Hippocampal formation (tissue), 2 donors: ENCODE measurements around the gene IL11.

Experiments
- DNase-seq, 2 donors: peaks; one replicate each; lab custom pipeline; 2025; lab: John Stamatoyannopoulos, UW

The IL11 gene

DNA sequence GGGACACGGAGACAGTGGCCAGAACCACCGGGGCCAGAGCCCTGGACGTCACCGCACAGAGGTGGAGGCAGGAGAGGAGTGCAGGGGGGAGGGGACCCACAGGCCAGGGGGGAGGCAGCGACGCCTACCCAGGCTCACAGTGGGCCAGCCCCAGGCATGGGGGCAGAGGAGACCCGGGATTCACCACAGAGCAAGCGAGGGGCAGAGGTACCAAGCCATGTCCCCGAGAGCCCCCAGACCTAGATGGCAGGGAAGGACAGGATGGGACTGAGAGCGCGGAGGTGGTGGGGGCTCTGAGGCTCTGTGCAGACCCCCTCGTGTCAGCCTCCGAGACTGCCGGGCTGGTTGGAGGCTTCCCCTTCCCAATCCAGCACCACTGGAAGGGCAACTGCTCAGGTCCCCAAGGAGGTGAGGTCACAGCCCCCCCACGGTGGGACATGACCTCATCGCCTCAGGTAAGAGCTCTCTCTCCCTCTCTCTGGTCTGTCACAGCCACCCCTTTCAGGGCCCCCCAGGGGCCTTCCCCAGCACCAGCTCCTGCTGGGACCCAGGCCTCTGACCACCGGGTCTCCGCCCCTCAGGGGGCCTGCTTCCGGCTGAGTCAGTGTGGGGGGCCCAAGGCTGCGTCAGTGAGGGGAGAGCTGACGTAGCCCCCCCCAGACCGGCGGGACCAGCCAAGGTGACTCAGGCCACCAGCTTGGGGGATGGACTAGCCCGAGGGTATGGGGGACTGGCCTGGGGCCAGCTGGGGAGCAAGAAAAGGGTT is 2.2 kb upstream of the IL11 start:
- DNase-seq: no peak

DNA sequence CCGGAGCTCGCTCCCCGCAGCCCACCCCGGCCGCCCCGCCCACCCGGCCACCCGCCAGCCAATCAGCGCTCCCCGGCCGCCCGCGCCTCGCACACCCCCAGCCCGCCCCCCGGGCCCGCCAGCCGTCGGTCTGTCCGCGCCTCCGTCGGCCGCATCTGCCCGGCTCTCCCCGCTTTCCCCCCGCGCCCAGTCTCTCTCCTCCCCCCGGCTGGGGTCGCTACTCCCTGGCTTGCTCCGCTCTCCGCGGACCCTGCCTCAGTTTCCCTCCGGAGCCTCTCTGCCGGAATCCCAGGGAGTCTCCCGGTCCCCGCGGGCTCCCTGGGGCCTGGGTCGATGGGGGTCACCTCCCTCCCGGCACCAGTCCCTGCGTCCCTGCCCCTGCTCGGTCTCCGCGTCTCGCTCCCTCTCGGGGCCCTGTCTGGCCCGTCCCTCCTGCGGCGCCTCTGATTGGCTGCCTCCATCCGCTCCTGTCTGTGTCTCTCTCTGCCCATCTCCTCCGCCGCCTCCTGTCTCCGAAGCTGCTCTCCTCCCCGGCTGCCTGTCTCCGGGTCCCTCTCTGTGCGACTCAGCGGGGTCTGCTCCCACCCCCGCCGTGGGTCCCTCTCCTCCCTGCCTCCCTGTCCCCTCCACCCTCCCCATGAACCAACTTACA is 484 bp downstream of the IL11 start:
- no peak for DNase-seq

DNA sequence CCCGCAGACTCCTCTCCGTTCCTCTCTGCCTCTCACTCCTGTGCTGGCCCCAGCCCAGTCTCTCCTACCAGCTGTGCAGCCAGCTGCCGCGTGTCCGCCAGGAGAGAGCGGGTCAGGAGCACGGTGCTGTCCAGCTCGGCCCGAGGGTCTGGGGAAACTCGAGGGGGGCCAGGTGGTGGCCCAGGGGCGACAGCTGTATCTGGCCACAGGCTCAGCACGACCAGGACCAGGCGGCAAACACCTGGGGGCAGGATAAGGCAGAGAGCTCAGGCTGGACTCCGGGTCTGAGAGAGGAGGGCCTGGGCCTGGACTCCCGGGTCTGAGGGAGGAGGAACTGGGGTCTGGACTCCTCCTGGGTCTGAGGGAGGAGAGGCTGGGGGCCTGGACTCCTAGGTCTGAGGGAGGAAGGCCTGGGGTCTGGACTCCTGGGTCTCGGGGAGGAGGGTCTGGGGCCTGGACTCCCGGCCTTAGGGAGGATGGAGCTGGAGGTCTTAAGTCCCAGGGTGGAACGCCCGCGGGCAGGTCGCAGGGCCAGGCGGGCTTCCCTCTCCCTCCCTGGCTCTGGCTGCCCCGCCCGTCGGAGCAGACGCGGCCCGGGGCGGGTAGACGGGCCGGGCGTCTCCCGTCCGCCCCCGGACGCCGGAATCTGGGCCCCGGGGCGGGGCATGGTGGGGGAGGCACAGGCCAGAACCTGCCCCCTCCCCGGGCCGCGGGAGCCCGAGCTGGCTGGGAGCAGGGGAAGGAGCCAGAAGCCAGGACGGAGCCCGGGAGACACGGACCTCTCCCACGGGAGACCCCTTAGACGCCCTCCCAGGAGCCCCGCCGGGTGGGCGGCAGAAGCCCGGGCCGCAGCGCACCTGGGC is 1.3 kb downstream of the IL11 start:
- DNase-seq: no peak

DNA sequence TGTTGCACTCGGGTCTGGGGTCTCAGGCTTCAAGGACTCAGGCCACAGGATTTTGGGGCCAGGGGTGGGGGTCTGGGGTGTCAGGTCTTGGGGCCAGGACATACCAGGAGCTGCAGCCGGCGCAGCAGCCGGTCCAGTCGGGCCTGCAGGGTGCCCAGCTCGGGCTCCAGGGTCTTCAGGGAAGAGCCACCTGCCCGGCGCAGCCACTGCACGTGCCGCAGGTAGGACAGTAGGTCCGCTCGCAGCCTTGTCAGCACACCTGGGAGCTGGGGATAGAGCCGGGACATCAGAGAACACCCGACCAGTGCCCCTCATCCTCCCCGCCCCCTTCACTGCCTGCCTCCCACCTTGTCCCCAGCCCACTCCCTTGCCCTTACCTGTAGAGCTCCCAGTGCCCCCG is 2.2 kb downstream of the IL11 start:
- no peak for DNase-seq

DNA sequence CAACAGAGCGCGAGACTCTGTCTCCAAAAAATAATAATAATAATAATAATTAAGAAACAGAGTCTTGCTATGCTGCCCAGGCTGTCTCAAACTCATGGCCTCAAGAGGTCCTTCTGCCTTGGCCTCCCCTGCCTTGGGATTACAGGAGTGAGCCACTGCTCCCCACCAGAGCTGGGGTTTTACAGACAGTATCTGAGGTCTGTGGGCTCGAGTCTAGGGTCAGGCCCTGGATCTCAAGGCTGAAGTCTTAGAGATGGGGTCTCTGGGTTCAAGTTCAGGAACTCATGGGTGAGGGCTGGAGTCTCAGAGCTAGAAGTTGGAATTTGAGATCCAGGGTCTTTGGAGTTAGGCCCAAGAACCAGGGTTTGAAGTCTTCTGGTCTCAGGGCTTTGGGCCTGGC is 3.5 kb downstream of the IL11 start:
- DNase-seq: no peak

DNA sequence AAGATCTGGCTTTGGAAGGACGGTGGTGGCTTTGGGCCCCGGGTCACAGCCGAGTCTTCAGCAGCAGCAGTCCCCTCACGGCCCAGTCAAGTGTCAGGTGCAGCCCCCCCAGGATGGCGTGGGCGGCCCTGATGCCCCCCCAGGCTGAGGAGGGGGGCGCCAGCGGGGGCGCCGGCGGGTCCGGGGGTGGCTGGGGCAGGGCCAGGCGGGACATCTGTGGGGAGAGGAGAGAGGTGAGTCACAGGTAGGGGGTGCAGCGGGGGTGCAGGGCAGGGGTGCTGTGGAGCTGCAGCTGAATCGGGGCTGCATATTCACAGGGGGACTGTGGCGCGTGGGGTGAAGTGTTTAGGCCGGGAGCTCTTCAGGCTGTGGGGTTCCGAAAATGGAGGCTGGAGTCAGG is 4.3 kb downstream of the IL11 start:
- no peak for DNase-seq

DNA sequence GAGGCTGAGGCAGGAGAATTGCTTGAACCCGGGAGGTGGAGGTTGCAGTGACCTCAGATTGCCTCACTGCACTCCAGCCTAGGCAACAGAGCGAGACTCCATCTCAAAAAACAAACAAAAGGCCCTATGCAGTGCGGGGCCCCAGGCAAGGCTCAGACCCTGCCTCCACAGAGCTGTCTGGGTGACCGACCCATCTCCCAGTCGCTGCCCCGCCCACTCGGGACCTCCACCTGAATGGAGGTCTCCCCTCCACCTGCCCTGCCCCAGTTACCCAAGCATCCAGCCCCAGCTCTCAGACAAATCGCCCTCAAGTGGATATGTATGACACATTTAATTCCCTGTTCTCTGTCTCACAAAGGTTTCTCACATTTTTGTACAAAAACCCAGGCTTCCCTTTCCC is 5.0 kb downstream of the IL11 start:
- no peak for DNase-seq

DNA sequence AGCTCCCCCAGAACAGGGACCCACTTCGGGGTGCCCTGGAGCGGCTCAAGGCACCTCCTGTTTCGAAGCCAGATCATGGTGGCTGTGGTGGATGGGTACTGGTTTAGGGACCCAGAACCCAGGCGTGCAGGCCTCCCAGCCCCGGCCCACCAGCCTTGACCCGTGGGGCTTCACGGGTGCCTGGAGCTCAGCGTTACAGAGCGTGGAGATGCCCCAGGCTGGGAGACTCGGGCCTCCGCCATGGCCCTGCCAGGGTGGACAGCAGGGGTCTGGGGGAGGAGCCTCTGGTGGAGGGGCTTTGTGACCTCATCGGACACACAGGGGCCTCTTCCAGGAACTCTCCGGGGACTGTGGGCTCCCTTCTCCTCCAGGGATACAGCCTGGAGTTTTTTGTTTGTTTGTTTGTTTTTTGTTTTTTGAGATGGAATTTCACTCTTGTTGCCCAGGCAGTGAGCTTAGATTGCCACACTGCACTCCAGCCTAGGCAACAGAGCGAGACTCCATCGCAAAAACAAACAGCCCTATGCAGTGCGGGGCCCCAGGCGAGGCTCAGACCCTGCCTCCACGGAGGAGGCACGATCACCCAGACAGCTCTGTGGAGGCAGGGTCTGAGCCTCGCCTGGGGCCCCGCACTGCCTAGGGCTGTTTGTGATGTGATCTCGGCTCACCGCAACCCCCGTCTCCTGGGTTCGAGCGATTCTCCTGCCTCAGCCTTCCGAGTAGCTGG is 7.1 kb downstream of the IL11 start, which contains the start of gene GARIN5B:
Gene GARIN5B (minus strand): TSS at position 271 of the 727 bp plus-strand sequence. CDS start 194 bp downstream, at position 77.
- DNase-seq: no peak

DNA sequence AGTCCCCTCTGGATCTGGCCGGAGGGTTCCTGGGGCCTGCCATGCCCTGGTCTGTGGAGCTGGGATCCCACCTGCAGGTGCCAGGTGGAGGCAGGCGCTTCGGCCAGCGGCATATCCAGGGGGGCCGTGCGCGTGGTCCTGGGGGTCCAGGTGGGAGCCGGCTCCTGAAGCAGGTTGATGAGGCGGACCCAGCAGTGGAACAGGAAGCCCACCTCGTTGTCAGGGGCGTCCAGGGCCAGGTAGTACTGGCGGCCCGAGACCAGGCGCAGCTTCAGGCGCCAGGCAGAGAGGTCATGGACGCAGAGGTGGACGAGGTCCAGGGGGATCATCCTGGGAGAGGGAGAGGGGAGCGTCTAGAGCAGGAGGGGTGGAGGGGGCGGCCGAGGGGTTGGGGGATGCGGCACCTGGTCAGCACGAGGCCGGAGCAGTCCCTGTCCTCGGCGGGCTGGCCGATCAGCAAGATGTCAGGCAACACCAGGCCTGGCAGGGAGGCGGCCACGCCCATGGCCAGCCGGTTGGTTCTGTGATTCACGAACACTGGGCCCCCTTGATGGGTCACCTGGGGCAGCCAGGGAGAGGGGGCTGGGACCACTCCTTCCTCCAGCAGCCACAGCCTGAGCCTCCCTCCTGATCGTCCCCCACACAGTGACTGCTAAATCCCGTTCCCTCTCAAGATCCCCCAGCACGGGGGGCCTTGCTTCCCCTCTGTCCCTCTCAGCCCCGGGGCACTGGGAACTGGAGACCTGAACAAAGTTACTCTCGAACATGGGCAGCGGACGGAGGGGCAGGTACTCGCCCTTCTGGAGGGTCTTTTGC is 7.9 kb downstream of the IL11 start:
- DNase-seq: no peak

DNA sequence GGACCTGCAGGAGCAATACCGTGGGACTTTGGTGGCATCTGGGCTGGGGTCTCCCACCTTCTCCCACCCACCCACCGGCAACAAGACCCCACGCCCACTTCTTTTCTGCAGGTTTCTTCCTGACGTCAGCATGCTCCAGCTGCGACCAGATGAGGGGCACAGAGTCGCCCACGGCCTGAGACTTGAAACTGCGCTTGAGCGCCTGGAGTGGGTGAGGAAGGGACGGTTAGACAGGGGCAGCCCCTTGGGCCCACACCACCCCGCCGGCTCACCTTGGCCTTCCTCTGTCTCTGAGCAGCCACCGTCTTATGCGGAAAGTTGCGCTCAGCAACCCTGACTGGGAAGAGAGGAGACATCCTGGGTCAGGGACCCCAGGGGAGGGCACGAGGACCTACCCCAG is 9.4 kb downstream of the IL11 start:
- no peak for DNase-seq

DNA sequence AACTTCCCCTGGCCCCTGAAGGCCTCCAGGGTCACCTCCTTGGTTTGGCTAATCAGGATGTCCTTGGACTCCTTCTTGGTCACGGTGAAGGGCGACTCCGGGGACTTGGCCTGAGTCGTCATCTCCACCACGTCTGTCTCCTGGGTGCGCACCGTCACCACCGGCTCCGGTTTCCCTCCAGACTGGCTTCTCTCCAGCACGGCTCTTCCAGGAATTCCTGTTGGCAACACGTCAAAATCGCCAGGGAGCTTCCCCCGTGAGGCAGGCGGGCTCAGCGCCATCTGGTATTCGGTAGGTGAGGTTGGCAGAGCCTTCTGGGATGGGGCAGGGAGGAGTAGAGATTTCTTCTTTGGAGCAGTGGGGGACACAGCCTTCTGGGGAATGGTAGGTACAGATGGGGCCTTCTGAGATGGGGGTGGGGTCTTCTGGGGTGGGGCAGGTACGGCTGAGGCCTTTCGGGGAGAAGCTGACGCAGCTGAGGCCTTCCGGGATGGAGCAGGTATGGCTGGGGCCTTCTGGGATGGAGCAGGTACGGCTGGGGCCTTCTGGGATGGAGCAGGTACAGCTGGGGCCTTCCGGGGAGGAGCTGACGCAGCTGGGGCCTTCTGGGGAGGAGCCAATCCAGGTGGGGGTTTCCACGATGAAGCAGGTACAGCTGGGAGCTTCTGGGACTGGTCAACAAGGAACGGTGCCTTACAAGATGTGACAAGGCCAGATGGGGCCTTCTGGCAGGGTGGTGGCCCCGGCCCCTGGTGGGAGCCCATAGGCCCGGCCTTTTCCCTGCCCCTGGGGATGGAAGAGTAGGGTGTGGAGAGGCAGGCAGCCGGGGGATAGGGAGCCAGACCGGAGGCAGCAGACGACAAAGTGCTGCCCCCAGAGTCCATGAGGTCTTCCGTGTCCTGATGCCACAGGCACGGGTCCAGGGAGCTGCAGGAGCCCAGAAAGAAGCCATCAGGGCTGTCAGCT is 11.0 kb downstream of the IL11 start:
- no peak for DNase-seq

DNA sequence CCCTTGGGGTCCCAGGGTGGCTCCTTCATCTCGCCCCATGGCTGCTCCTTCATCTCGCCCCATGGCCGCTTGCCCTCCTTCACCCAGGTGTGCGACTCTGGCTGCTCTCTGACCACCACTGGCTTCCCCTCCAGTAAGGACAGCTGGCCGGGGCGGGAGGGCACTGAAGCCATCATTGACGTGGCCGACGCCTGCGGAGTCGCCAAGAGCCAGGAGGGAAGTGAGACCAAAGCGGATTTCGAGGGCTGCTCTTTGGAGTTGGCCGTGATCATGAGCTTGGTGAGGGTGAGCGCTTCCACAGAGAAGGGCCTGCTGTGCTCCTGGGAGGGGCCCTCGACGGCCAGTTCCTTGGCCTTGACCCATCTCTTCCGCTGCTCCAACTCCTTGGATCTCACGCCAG is 11.8 kb downstream of the IL11 start:
- DNase-seq: no peak

DNA sequence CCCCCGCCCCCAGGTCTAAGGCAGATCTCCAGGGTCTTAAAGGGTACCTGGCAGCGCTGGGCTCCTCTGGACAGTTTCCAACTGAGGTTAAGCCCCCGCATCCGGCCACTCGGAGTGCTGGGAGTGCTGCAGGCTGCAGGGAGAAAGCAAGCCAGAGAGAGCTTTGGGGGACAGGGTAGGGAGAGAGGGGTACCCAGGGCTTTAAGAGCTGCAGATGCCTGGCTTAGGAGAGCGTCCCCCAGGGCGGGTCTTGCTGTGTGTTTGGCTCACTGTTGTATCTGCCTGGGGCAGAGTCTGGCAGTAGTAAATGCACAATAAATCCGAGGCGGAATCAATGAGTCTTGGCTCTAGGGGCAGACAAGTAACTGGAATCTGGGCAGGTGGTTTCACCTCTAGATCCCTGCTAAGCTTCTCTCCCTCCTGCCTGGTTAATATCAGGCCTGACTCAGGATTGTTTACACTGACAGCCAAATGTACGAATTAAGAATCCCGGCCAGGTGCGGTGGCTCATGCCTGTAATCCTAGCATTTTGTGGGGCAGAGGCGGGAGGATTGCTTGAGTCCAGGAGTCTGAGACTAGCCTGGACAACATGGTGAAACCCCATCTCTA is 14.9 kb downstream of the IL11 start:
- no peak for DNase-seq

DNA sequence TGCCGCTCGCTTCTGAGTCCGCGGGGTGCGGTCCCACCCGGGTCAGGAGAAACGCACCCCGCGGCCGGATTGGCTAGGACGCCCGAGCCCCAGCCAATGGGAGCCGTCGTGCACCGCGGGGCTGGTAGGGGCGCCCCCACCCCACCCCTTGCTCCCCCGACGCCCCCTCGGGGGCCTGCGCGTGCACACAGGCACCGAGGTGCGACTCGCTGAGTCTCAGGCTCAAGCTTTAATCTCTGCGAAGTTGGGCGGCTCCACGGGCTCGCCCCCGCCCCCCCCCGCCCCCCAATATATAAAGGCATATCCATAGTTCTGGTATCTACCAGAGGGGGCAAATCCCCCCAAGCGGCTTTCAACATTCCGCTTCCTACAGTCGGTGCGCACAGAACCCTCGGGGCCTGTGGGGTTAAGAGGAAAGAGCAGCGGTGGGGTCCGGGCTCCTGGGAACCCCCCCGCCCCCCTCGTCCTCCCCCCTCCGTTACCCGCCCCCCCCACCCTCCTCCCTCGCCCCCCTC is 15.5 kb downstream of the IL11 start, which contains the start of gene COX6B2:
Gene COX6B2 (minus strand): TSS at position 22 of the 515 bp plus-strand sequence. CDS start 198 bp downstream, outside the sequence.
- DNase-seq: no peak

DNA sequence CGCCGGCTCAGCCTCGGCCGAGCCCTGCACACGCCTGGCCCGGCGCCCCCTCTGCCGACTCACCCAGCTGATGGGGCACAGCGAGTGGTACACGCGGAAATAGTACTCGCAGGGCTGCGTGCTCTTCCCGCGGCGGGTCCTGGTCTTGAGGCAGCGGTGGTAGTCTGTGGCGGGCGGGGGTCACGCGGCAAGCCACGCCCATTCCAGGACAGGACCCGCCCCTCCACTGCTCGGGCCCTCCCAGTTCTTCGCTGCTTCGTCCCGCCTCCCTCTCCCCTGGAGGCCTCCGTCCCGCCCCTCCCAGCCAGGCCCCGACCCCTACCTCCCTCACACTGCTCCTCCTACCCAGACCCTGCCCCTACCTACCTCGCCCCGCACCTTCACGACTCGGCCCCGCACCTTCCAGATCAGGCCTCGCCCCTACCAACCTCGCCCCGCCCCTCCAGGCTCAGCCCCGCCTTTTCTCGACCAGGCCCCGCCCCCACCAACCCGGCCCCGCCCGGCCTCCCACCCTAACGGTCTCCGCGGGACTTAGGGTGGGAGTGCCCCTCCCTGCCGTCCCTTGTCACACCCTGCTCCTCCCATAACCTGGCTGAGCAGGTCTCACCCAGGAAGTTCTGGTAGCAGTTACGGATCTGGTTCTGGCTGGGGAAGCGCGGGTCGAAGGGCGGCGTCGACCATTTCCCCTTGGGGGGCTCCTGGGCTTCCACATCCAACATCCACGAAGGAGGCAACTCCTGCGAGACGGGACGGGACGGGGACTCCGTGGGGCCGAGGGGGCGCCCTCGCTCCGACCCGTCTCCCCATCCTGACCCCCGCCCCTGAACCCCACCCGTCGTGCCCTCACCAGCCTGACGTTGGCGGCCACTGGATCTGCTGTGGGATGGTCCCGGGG is 16.2 kb downstream of the IL11 start:
- DNase-seq: no peak

DNA sequence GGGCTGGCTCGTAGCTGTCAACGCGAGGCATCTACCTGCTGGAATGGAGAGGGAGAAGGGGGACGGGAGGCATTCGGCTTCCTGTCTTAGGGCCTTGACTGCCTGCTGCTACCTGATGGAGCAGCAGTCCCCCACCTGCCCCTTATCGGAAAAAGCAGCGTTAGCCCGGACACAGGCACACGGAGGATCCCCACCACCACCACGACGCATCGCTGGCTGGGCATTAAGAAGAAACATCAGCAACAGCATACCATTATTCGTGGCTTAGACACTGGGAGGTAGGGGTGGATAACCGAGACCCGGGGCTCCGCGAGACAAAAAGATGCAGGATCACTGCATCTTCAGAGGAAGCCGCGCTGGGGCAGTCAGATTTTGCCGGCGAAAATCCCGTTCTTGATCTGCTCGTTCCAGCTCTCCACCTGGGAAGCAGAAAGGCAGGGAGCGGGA is 16.9 kb downstream of the IL11 start:
- no peak for DNase-seq

DNA sequence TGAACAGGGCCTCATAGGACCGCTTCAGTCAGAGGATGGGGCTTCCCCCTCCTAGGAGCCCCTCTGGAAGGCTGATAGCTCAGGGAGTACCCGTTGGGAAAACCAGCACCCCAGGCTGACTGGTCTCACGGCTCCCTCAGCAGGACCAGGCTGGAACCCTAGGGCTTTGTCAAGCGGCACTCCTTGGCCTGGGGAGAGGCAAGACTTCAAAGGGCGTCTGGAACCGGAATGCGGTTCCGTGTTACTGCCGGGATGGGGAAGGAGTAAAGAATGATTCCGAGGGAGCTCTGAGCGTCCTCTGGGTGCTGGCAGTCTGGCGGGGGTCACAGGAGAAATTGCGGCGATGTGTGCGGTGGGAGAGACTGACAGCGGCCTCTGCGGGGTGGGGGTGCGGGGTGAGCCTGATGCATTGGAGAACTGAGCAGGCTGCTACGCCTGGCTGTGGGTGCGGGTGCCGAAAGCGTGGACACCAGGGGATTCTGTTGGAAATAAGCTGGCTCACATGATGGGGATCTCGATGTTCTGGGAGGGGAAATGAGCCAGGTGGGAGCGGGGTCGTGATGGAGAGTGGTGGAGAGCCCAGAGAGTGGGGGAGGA is 17.6 kb downstream of the IL11 start:
- no peak for DNase-seq

DNA sequence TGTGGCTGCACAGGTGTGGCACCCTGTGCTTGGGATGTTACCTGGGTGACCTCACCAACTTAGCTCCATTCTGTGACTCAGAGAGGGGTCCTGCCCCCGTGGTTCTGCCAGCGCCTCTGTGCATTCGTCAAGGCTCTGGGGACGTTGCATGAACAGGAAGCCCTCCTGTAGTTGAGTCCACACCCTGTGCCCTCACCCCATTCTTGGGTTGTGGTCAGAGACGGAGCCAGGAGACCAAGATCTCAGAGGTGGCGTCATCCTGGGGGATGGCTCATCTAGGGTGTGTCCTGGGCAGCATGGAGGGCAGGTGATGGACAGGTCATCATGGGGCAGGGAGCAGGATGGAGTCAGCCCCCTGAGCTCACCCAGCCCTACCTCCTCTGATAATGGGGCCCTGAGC is 18.2 kb downstream of the IL11 start:
- no peak for DNase-seq
